Stimulated activated naive CD8-positive, alpha-beta T cell treated with anti-CD3 and anti-CD28 coated beads, Interleukin-15, amount 100 ng/mL, for 72 hours (primary cell): ENCODE data around the gene DENND6B.
A peak's percentile ranks its signal among the peaks of the same experiment; 100 is the strongest.
"Not testable (repeated sequence)": the region's sequence is repeated elsewhere in the genome, so short reads cannot be mapped to it uniquely, and the experiment has no call there.

Experiments
- ATAC-seq: fragments of 150-1000 bp; cut with Tn5 transposase; 2 replicates; pipeline ENCODE4 v1.10.0; 2021; ENCODE audit warnings: mild to moderate bottlenecking, moderate library complexity
- DNase-seq, 2 donors: peaks; one replicate each; pipeline ENCODE4 v3.0.0; 2021 to 2022
- H3K27ac Mint-ChIP-seq, 2 donors: one replicate each; pipeline ENCODE4 v1.8.0; 2022; ENCODE audit warnings: mild to moderate bottlenecking in 2 of 2, mixed read lengths in 2 of 2, moderate library complexity in 2 of 2
- H3K27me3 Mint-ChIP-seq: one replicate; pipeline ENCODE4 v1.8.0; 2022; ENCODE audit warnings: mixed read lengths
- H3K4me1 Mint-ChIP-seq: one replicate; pipeline ENCODE4 v1.8.0; 2022; ENCODE audit warnings: mild to moderate bottlenecking, mixed read lengths
- H3K4me3 Mint-ChIP-seq, 2 donors: one replicate each; pipeline ENCODE4 v1.8.0; 2022; ENCODE audit warnings: mild to moderate bottlenecking in 2 of 2, mixed read lengths in 2 of 2, moderate library complexity in 1 of 2
- H3K9me3 Mint-ChIP-seq, 2 donors: one replicate each; pipeline ENCODE4 v1.8.0; 2022; ENCODE audit warnings: mixed read lengths in 2 of 2

Gene DENND6B, protein sequence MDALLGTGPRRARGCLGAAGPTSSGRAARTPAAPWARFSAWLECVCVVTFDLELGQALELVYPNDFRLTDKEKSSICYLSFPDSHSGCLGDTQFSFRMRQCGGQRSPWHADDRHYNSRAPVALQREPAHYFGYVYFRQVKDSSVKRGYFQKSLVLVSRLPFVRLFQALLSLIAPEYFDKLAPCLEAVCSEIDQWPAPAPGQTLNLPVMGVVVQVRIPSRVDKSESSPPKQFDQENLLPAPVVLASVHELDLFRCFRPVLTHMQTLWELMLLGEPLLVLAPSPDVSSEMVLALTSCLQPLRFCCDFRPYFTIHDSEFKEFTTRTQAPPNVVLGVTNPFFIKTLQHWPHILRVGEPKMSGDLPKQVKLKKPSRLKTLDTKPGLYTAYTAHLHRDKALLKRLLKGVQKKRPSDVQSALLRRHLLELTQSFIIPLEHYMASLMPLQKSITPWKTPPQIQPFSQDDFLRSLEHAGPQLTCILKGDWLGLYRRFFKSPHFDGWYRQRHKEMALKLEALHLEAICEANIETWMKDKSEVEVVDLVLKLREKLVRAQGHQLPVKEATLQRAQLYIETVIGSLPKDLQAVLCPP

DNA sequence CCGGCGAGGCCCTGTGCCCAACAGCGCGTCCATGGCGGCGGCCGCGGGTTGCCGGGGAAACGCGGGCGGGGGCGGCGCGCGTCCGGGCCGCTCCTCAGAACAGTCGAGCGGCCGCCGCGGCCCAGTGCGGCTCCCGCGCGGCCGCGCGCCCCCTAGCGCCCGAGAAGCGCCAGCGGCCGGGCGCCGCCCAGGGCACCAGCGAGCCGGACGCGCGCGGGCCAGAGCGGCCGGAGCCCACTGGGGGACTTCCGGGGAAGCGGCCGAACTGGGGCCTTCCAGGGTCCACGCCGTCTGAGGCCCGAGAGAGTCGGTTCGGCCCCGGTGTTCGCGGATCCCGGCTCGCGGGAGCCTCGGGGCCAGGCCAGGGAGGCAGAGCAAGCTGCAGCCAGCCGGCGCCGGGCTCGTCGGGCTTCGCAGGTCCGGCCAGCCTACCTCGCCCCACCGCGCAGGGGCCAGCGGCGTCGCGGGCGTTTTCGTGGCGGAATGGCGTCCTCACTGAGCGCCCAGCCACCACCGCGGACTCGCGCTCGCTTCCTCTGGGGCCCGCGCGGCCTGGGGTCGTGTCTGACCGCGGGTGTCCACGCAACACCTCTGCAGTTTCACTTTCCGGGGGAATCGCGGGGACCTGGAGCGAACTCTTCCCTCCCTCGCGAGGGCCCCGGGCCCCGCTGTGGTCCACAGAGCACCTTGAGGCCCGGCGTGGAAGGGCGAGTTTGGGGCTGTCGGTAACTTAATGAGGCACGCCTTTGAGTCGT, at the start of gene DENND6B:
Gene DENND6B, minus strand, starts transcription at position 57 of the 755 bp plus-strand sequence. Its CDS starts 24 bp downstream, at position 33.
- Mint-ChIP-seq H3K4me3 (peak within 1 kb of the TSS; percentile 86 to 91), H3K27ac (peak within 1 kb of the TSS; percentile 87 to 90), H3K9me3 (no peaks in the 10 kb centered on the region), H3K27me3 (peaks cover 12% of the 10 kb centered on the region), H3K4me1 (peaks cover 20% of the 10 kb centered on the region)
- DNase-seq, result peak; percentile 66 to 71
- peak; percentile 95 for ATAC-seq

DNA sequence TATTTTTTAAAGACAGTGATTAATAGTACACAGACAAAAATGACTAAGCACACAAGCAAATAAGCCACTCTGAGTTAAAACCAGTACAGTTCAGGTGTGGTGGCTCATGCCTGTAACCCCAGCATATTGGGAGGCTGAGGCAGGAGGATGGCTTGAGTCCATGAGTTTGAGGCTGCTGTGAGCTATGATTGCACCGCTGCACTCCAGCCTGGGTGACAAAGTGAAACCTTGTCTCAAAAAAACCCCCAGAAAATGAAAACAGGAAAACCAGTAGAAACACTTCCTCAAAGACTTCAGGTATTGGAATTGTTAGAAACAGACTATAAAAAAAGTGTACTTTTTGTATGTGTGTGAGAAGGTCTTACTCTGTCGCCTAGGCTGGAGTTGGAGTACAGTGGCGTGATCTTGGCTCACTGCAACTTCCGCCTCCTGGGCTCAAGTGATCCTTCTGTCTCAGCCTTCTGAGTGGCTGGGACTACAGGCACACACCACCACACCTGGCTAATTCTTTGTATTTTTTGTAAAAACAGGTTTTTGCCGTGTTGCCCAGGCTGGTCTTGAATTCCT, 49.4 kb upstream of the DENND6B start:
- Mint-ChIP-seq H3K4me1 (peaks cover 29% of the 10 kb centered on the region), H3K4me3 (no peak overlapping the region), H3K27me3 (no peaks in the 10 kb centered on the region), H3K9me3 (no peaks in the 10 kb centered on the region), H3K27ac (peak overlapping the region in 1 of 2 donors; percentile 5)
- no peak for DNase-seq
- peak; percentile 61 for ATAC-seq

DNA sequence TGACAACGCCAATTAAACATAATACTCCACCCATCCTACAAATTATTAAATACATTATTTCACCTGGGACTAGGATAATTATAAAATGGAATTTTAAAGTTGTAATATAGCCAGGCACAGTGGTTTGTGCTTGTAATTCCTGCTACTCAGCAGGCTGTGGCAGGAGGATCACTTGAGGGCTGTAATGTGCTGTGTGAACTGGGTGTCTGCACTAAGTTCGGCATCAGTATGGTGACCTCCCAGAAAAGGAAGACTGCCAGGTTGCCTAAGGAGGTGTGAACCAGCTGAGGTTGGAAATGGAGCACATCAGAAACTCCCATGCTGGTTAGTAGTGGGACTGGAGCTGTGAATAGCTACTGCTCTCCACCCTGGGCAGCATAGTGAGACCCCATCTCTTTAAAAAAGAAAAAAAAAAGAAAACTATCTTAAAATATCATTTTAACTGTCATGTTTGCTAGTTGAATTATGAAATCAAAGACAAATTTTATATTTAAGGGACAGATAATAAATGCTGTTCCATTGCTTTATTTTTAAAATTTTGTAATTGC, 44.4 kb upstream of the DENND6B start:
- DNase-seq, result no peak
- ATAC-seq, result no peak
- no peaks in the 10 kb centered on the region for H3K27me3 Mint-ChIP-seq
- no peaks in the 10 kb centered on the region for H3K9me3 Mint-ChIP-seq
- peaks cover 33% of the 10 kb centered on the region for H3K4me1 Mint-ChIP-seq
- H3K4me3 Mint-ChIP-seq, result no peak overlapping the region
- H3K27ac Mint-ChIP-seq, result no peak overlapping the region

DNA sequence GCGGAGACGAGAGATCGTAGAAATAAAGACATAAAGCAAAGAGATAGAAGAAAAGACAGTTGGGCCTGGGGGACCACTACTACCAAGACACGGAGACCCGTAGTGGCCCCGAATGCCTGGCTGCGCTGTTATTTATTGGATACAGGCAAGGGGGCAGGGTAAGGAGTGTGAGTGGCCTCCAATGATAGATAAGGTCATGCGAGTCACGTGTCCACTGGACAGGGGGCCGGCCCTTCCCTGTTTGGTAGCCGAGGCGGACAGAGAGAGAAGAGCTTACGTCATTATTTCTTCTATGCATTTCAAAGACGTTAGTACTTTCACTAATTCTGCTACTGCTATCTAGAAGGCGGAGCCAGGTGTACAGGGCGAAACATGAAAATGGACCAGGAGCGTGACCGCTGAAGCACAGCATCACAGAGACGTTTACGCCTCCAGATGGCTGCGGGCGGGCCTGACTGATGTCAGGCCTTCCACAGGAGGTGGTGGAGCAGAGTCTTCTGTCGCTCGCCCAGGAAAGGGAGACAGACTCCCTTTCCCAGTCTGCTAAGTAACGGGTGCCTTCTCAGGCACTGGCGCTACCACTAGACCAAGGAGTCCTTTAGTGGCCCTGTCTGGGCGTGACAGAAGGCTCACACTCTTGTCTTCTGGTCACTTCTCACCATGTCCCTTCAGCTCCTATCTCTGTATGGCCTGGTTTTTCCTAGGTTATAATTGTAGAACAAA, 41.1 kb upstream of the DENND6B start:
- Mint-ChIP-seq H3K27me3 (no peaks in the 10 kb centered on the region), H3K4me1 (peaks cover 22% of the 10 kb centered on the region), H3K4me3 (no peak overlapping the region), H3K27ac (no peak overlapping the region), H3K9me3 (no peaks in the 10 kb centered on the region)
- ATAC-seq (no peak), DNase-seq (no peak)

DNA sequence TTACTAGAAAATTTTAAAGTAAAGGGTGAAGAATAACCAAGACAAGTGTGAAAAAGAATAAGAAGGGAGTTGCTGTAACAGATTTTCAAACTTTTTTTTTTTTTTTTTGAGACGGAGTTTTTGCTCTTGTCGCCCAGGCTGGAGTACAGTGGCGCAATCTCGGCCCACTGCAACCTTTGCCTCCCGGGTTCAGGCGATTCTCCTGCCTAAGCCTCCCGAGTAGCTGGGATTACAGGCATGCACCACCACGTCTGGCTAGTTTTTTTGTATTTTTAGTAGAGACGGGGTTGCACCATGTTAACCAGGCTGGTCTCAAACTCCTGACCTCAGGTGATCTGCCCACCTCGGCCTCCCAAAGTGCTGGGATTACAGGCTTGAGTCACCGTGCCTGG, 37.0 kb upstream of the DENND6B start:
- DNase-seq, H3K9me3 Mint-ChIP-seq, H3K4me3 Mint-ChIP-seq, ATAC-seq, H3K27me3 Mint-ChIP-seq, H3K27ac Mint-ChIP-seq: not testable (repeated sequence)
- peaks cover 54% of the 10 kb centered on the region for H3K4me1 Mint-ChIP-seq

DNA sequence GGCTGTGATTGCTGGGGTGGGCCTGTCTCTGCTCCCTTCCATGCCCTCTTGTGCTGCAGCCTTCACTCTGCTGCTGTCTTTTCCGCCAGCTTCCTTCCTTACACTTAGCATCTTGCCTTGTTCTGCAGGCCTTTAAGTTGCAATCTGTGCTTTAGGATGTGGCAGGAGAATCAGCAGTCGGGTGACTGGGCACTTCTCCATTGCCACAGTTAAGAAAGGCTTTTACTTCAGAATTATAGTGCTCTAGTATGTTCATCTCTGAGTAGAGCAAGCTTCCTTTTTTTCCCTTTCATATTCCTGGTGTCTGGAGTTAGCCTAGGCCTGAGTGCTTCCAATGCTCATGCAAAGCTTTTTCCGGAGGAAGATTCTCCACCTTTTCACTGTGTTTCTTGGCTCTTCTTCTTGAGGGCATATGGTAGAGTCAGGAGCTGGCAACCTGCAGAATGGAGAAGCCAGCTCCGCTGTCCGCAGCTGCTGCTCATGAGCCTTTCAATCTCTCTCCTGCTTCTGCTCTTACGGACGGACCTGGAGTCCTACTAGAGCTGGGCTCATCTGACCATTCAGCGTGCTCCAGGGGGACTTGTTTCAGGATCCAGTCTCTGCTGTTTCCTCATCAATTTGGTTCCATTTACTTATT, 36.5 kb upstream of the DENND6B start:
- Mint-ChIP-seq H3K27ac (peak overlapping the region in 1 of 2 donors; percentile 59), H3K27me3 (no peaks in the 10 kb centered on the region), H3K4me3 (no peak overlapping the region), H3K9me3 (no peaks in the 10 kb centered on the region), H3K4me1 (peaks cover 54% of the 10 kb centered on the region)
- DNase-seq (no peak), ATAC-seq (no peak)

DNA sequence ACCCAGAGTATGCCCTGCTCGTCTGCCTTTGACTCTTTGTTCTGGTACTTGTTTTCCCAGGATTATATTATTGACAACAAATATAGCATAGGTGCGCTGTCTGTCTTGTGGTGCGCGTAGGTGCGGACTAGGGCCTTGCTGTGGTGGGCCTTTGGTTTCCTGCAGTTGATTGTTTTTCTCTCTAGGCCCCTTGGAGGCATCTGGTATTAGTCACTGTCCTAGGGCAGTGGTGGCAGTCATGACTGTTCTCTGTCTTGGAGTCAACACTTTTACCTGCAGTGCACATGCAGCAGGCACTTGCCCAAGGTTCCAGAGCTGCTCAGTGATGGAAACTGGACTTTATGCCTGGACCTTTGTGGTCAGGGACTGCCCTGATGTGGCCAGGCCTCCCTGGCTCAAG, 34.9 kb upstream of the DENND6B start:
- peak; percentile 98 for ATAC-seq
- Mint-ChIP-seq H3K27ac (peak overlapping the region; percentile 93 to 95), H3K9me3 (no peaks in the 10 kb centered on the region), H3K4me1 (peaks cover 58% of the 10 kb centered on the region), H3K27me3 (no peaks in the 10 kb centered on the region), H3K4me3 (peak overlapping the region; percentile 39 to 77)
- DNase-seq, result peak; percentile 48 to 63

DNA sequence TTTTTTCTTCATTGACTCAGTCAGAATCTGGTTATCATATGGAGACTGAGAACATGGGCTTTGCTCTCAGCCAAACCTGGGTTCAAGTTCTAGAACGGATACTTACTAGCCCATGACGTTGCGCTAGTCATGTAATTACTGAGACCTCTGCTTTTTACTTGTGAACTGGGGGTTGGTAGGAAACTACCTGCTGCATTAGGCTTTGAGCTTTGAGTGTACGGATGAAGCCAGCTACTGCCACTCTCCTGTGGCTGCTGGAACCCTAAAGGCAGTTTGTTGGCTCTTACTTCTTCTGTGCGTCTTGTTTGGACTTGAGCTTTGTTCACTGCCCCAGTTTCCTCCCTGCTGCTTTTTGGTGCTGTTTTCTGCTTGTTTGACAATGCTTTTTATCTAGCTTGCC, 34.4 kb upstream of the DENND6B start:
- no peak for DNase-seq
- Mint-ChIP-seq H3K27me3 (no peaks in the 10 kb centered on the region), H3K4me3 (peak overlapping the region; percentile 39 to 77), H3K4me1 (peaks cover 58% of the 10 kb centered on the region), H3K27ac (peak overlapping the region; percentile 93 to 95), H3K9me3 (no peaks in the 10 kb centered on the region)
- ATAC-seq, result peak; percentile 71

DNA sequence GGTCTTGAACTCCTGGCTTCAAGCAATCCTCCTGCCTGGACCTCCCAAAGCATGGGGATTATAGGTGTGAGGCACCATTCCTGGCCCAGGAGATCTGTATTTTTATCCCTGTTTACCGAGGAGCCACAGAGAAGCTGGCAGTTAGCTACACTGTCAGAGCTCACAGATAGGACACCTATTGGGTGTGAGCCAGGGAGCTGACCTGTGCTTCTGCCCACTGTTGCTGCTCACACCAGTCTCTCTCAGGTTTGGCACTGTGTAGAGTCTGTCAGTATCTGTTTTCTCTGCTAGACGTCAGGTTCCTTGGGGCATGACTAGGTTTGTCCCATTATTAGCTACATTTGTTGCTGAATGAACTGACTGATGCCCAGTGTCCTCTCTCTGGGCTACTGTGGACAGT, 33.8 kb upstream of the DENND6B start:
- Mint-ChIP-seq H3K27ac (no peak overlapping the region), H3K9me3 (no peaks in the 10 kb centered on the region), H3K27me3 (no peaks in the 10 kb centered on the region), H3K4me3 (no peak overlapping the region), H3K4me1 (peaks cover 58% of the 10 kb centered on the region)
- ATAC-seq, result no peak
- DNase-seq, result no peak

DNA sequence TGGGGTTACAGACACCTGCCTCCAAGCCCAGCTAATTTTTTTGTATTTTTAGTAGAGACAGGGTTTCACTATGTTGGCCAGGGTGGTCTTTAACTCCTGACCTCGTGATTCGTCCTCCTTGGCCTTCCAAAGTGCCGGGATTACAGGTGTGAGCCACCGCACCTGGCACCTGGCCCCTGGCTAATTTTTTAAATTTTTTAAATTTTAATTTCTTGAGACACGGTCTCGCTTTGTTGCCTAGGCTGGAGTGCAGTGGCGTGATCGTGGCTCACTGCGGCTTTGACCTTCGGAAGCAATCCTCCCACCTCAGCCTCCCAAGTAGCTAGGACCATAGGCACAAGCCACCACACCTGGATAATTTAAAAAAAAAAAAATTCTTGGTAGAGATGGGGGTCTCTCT, 30.9 kb upstream of the DENND6B start:
- Mint-ChIP-seq H3K4me1 (peaks cover 45% of the 10 kb centered on the region), H3K27ac (no peak overlapping the region), H3K27me3 (no peaks in the 10 kb centered on the region), H3K9me3 (no peaks in the 10 kb centered on the region), H3K4me3 (no peak overlapping the region)
- DNase-seq, result no peak
- no peak for ATAC-seq

DNA sequence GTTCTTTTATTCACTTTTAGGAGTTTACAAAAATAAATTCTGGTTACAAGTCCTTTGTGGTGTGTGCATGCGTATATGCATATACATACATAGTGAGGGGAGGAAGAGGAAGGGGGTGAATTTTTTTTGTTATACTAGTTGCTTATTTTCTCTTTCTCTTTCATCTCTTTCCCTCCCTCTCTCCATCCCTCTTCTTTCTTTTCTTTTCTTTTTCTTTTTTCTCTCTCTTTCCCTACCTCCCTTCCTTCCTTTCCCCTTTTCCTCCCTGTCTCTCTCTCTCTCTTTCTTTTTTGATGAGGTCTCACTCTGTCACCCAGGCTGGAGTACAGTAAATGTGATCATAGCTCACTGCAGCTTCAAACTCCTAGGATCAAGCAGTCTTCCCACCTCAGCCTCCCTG, 30.4 kb upstream of the DENND6B start:
- Mint-ChIP-seq H3K4me3 (no peak overlapping the region), H3K27ac (peak overlapping the region; percentile 3 to 75), H3K4me1 (peaks cover 40% of the 10 kb centered on the region), H3K27me3 (no peaks in the 10 kb centered on the region), H3K9me3 (no peaks in the 10 kb centered on the region)
- ATAC-seq (no peak), DNase-seq (no peak)

DNA sequence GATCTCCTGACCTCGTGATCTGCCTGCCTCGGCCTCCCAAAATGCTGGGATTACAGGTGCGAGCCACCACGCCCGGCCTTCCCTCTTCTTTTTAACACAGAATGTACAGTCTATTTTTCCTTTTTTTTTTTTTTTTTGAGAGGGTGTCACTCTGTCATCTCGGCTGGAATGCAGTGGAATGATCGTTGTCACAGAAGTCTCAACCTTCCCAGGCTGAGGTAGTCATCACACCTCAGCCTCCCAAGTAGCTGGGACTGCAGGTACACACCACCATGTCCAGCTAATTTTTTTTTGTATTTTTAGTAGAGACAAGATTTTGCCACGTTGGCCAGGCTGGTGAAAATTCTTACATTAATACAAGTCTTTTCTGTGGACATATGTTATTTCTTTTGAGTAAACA, 29.4 kb upstream of the DENND6B start:
- H3K27ac Mint-ChIP-seq, result no peak overlapping the region
- H3K9me3 Mint-ChIP-seq, result no peaks in the 10 kb centered on the region
- no peaks in the 10 kb centered on the region for H3K27me3 Mint-ChIP-seq
- peaks cover 30% of the 10 kb centered on the region for H3K4me1 Mint-ChIP-seq
- DNase-seq, result no peak
- no peak for ATAC-seq
- no peak overlapping the region for H3K4me3 Mint-ChIP-seq

DNA sequence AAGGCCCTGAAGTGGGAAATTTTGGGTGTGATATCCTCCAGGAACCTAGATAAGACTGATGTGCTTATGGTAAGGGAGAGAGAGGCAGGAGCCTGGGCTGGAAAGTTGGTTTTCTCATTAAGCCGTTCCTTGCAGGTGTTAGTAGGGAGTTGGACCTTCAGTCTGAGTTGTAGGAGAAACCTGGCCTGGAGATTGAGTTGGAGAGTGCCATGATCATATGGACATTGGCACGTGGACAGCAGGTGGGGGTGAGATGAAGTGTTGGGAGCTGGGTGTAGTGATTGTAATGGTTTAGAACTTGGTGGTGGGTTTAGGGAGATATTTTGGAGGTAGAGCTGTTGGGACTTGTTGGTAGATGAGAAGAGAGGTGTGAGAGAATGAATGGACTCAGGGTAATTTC, 21.2 kb upstream of the DENND6B start:
- no peak overlapping the region for H3K27ac Mint-ChIP-seq
- no peaks in the 10 kb centered on the region for H3K9me3 Mint-ChIP-seq
- no peak for DNase-seq
- H3K4me1 Mint-ChIP-seq, result no peaks in the 10 kb centered on the region
- no peaks in the 10 kb centered on the region for H3K27me3 Mint-ChIP-seq
- no peak for ATAC-seq
- H3K4me3 Mint-ChIP-seq, result no peak overlapping the region

DNA sequence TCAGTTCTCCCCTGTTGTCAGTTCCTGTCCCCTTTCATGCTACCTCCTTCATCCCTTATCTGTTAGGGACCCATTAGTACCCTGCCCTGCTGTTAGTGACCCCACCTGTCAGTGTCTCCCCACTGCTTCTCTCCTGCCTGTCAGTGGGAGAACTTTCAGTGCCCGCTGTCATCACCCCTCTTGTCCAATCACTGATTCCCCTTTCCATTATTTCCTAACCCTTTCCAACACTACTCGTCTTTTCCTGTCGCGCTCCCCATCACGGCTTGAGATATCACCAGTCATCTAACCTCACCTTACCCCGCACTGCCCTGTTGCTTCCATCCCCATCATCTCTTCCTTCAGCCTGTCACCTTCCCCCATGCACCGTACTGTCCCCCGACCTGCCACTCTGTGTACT, 20.3 kb upstream of the DENND6B start:
- ATAC-seq, result no peak
- H3K4me1 Mint-ChIP-seq, result peaks cover 1% of the 10 kb centered on the region
- H3K27ac Mint-ChIP-seq, result no peak overlapping the region
- no peaks in the 10 kb centered on the region for H3K27me3 Mint-ChIP-seq
- no peak for DNase-seq
- no peaks in the 10 kb centered on the region for H3K9me3 Mint-ChIP-seq
- no peak overlapping the region for H3K4me3 Mint-ChIP-seq
